NAMALWA (cell line): ENCODE data around the gene MAP3K12.

Experiments
- DNase-seq: peaks from one replicate; pipeline ENCODE4 v3.0.0-alpha.2; 2015; ENCODE audit warnings: low spot score

MAP3K12 gene

DNA sequence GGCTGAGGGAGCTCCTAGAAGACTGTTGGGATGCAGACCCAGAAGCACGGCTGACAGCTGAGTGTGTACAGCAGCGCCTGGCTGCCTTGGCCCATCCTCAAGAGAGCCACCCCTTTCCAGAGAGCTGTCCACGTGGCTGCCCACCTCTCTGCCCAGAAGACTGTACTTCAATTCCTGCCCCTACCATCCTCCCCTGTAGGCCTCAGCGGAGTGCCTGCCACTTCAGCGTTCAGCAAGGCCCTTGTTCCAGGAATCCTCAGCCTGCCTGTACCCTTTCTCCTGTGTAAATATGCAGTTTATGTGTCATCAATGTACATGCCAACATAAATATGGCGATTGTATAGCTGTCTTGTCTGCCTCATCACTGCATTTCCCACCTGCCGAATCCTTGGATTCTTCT lies 68.1 kb downstream of the MAP3K12 start:
- DNase-seq: no peak

DNA sequence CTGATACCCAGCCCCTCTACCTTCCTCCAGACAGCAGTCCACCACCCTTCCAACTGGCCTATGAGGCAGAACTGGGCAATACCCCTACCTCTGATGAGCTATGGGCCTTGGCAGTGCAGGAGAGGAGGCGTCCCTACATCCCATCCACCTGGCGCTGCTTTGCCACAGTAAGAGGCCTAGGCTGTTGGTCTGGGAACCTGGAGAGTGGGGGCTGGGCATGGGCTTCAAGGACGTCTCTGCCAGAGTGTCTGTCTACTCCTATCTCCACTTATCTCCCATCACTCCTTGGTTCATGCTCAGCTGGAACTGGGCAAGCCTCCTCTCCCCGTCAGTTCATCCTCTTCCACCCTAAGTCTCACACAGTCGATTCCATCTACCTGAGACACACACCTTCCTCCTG lies 69.1 kb downstream of the MAP3K12 start:
- no peak for DNase-seq
